C4-2B (cell line): ENCODE results near the gene TUBG2.

Experiments used
- H3K27ac ChIP-seq: fragments of 450-650 bp; 2 replicates; pipeline ENCODE4 v1.5.1; 2017
- CTCF ChIP-seq: fragments of 450-650 bp; conservative IDR thresholded peaks from 2 replicates; pipeline ENCODE4 v1.5.1; 2017; ENCODE audit warnings: mild to moderate bottlenecking
- ZFX ChIP-seq: fragments of 450-650 bp; IDR thresholded peaks from 2 replicates; pipeline ENCODE4 v1.6.1; 2017

TUBG2 gene

GRCh38 chr17:42709561-42709960, 50.5 kb downstream of the TUBG2 start:
- no peak for TF ChIP-seq CTCF
- TF ChIP-seq ZFX: no peak
- no peak overlapping the region for H3K27ac ChIP-seq
